NCI-H1417 (cell line): Measurements from ENCODE around the gene NOBOX.
"Not testable (repeated sequence)": the region's sequence is repeated elsewhere in the genome, so short reads cannot be mapped to it uniquely, and the experiment has no call there.

Source experiments
- DNase-seq, 3 experiments: peaks; one replicate each; lab custom pipeline; 2025; lab: John Stamatoyannopoulos, UW

NOBOX gene

GRCh38 chr7:144403649-144404061 lies at the start of gene NOBOX:
Gene NOBOX (minus strand): TSS chr7:144403693.
- no peak for DNase-seq

- no peak for DNase-seq
Observed at GRCh38 chr7:144452064-144452463, 48.6 kb upstream of the NOBOX start.

- DNase-seq: no peak
Observed at GRCh38 chr7:144445590-144445989, 42.1 kb upstream of the NOBOX start.

GRCh38 chr7:144439717-144440205 lies 36.3 kb upstream of the NOBOX start:
- peak in 2 of 3 experiments; percentile 82 to 98 for DNase-seq

- DNase-seq: peak in 1 of 3 experiments; percentile 34
Observed at GRCh38 chr7:144438759-144439158, 35.3 kb upstream of the NOBOX start.

- DNase-seq: peak; percentile 39 to 85 (median 52)
Observed at GRCh38 chr7:144437370-144438191, 34.1 kb upstream of the NOBOX start.

GRCh38 chr7:144436500-144436899 lies 33.0 kb upstream of the NOBOX start:
- DNase-seq: no peak

- DNase-seq: no peak
Observed at GRCh38 chr7:144428431-144428830, 24.9 kb upstream of the NOBOX start.

GRCh38 chr7:144427539-144427938 lies 24.0 kb upstream of the NOBOX start:
- not testable (repeated sequence) for DNase-seq

- DNase-seq: not testable (repeated sequence)
Observed at GRCh38 chr7:144418931-144419330, 15.4 kb upstream of the NOBOX start.

- peak in 1 of 3 experiments; percentile 14 for DNase-seq
Observed at GRCh38 chr7:144416341-144416740, 12.8 kb upstream of the NOBOX start.

- no peak for DNase-seq
Observed at GRCh38 chr7:144415858-144416257, 12.4 kb upstream of the NOBOX start.

GRCh38 chr7:144414815-144415214 lies 11.3 kb upstream of the NOBOX start:
- DNase-seq: no peak

- peak in 1 of 3 experiments; percentile 41 for DNase-seq
Observed at GRCh38 chr7:144410441-144410840, 6.9 kb upstream of the NOBOX start.

- no peak for DNase-seq
Observed at GRCh38 chr7:144408121-144408520, 4.6 kb upstream of the NOBOX start.

GRCh38 chr7:144407266-144407931 lies 3.9 kb upstream of the NOBOX start:
- peak in 1 of 3 experiments; percentile 29 for DNase-seq

- DNase-seq: no peak
Observed at GRCh38 chr7:144404946-144405345, 1.5 kb upstream of the NOBOX start.

GRCh38 chr7:144403102-144403501 lies 391 bp downstream of the NOBOX start:
- DNase-seq: no peak

- DNase-seq: no peak
Observed at GRCh38 chr7:144401490-144401889, 2.0 kb downstream of the NOBOX start.

GRCh38 chr7:144399946-144400345 lies 3.5 kb downstream of the NOBOX start:
- no peak for DNase-seq

- DNase-seq: no peak
Observed at GRCh38 chr7:144398911-144399310, 4.6 kb downstream of the NOBOX start.

- no peak for DNase-seq
Observed at GRCh38 chr7:144398291-144398690, 5.2 kb downstream of the NOBOX start.

- no peak for DNase-seq
Observed at GRCh38 chr7:144397086-144397485, 6.4 kb downstream of the NOBOX start.
